HG02870 (cell line): ENCODE measurements around the gene IFFO2.

Experiments
- ATAC-seq: cut with Tn5 transposase; IDR thresholded peaks from one replicate; pipeline ENCODE4 v1.9.1; 2021; ENCODE audit warnings: mild to moderate bottlenecking, moderate library complexity; ENCODE audit not compliant: unreplicated experiment

The IFFO2 gene

GRCh38 chr1:18972991-18973390 is 16.5 kb upstream of the IFFO2 start:
- no peak for ATAC-seq

GRCh38 chr1:18972531-18972930 is 16.1 kb upstream of the IFFO2 start:
- no peak for ATAC-seq

DNA sequence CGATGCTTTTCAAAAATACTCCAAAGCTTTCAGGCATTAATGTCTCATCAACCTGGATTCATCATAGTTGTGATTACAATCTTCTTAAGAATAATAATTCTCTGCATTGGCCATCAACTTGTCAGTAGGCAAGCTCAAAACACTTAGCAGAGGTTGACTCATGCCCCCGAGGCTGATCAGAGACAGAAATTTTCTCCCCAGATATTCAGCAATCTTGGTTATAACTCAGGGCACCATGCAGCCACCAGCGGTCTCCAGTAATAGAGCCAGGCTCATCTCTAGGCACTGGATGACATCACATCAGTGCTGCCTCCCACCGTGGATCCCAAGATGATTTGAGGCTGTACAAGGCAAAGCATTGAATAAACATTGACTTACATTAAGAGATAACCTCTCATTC is 14.3 kb upstream of the IFFO2 start:
- ATAC-seq, result no peak

DNA sequence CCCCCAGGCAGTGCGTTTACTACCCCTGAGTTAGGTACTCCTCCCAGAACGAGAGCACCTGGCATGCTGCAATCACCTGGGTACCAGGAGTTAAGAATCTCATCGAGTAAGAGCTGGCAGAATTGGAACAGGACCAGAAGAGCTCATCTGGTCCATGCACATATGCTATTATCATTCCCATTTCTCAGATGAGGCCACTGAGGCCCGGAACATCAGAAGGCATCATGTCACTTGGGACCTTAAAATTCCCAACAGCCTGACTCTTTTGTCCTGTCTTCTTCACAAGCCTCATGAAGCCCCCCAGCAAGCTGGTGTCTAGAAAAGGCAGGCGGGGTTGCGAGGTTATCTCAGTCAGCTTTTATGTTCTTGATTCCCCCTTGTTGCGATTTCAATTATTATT is 13.9 kb upstream of the IFFO2 start:
- no peak for ATAC-seq

- no peak for ATAC-seq
Observed at GRCh38 chr1:18967066-18967690, 10.7 kb upstream of the IFFO2 start.

GRCh38 chr1:18965206-18966173 is 9.0 kb upstream of the IFFO2 start:
- no peak for ATAC-seq

- ATAC-seq, result no peak
Observed at GRCh38 chr1:18963968-18964367, 7.5 kb upstream of the IFFO2 start.

- ATAC-seq, result no peak
Observed at GRCh38 chr1:18962855-18963737, 6.6 kb upstream of the IFFO2 start.

- ATAC-seq, result no peak
Observed at GRCh38 chr1:18962121-18962721, 5.7 kb upstream of the IFFO2 start.

- no peak for ATAC-seq
Observed at GRCh38 chr1:18960821-18961220, 4.3 kb upstream of the IFFO2 start.

DNA sequence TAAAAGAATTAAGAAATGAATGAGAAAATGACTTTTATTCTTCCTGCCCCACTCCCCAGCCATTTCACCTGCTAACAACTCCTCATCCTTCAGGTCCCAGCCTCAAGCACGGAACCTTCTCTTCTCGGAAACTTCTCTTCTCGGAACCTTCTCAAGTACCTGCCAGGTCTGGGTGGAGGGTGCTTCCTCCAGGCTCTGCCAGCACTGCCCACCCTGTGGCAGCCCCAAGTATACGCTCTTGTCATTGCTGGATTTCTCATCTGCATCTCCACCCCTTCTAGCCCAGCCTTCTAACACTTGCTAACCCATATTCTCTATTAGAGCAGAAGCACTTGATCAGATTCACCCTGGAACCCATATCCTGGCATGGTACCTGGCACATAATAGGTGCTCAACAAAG is 3.9 kb upstream of the IFFO2 start:
- no peak for ATAC-seq

DNA sequence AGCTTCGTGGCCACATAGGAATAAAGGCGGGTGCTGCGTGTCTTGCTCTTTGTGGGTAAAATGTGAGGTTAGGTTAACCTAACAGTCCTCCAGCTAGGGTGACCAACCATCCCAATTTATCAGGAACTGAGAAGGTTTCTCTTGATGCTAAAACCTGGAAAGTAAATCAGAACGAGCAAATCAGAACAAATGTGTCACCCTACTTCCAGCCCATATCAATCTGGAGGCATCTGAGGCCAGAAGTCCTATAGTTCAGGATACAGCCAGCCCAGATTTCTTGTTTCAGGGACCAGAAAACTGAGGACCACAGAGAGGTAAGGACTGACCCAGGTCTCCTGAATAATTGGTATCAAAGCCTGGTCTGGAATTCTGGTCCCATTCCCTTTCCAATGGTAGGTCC is 3.1 kb upstream of the IFFO2 start:
- no peak for ATAC-seq

- no peak for ATAC-seq
Observed at GRCh38 chr1:18957532-18958300, 1.2 kb upstream of the IFFO2 start.

DNA sequence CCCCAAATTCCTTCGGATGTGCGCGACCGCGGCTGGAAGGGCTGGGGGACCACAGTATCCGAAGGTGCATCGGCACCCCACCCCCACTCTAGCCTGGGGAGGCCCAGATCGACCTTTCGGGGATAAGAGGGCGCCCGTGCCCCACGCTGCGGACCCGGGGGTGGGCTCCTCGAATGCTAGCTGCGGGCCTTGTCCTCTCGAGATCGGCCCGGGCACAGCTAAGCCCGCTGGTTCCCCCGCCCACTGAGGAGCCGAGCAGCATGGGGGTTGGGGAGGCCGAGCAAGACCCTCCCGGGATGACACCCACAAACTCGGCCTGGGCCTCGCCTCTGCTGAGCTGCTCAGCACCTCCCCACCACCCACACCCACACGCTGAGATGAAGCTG is 653 bp upstream of the IFFO2 start:
- no peak for ATAC-seq

DNA sequence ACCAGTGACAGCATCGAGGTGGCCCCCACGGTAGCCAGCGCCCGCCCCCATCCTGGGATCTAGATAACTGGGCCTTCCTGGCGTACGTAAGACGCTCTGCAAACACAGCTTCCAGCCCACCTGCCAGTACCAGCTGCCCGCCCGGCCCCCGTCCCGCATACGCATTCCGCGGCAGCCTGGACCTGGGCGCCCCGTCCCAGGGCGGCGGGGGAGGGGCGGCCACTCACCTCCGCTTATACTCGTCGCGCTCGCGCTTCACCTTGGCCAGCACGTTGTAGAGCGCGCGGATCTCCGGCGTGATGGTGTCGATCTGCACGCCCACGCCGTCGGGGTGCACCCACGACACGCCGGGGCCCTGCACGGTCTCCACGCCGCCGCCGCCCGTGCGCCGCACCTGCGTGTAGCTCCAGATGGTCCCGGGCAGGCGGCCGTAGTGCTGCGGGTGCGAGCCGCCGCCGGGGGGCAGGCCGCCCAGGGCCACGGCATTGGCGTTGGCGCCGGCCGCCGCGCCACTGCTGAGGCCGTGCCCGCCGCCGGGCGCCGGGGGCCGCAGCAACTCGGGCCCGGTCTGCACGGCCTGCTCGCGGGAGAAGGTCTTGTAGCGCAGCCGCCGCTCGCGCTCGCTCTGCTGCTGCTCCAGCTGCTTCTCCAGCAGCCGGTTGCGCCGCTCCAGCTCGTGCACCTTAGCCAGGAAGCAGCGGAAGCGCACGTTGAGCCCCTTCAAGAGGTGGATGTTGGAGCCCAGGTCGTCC is 859 bp downstream of the IFFO2 start:
- peak; percentile 7 for ATAC-seq

GRCh38 chr1:18955131-18955440 is 1.4 kb downstream of the IFFO2 start:
- no peak for ATAC-seq

GRCh38 chr1:18954270-18955071 is 2.0 kb downstream of the IFFO2 start:
- no peak for ATAC-seq

- ATAC-seq, result no peak
Observed at GRCh38 chr1:18953731-18954231, 2.7 kb downstream of the IFFO2 start.
